Caco-2 (cell line): ENCODE results near the gene SPOCK3. TPM values are rescaled to one million over a fixed set of nuclear protein-coding genes. Genes with fewer than 3 reads are reported as not detected.

Experiments used
- BruUV-seq: library from RNA; stranded (reverse); fragments of 400-500 nt; replicated peaks from 2 replicates; lab custom pipeline; 2021; lab: Mats Ljungman, UMichigan
- CTCF ChIA-PET: fragments of 300-600 bp; sonication (Branson Sonifier 250); formaldehyde crosslinking; loops from one replicate; lab custom pipeline; 2022; ENCODE audit warnings: antibody characterized with exemption; lab: Charles Lee
- POLR2A ChIA-PET: fragments of 300-600 bp; sonication (Branson Sonifier 250); formaldehyde crosslinking; loops from one replicate; lab custom pipeline; 2022; ENCODE audit warnings: antibody characterized with exemption; lab: Charles Lee
- DNase-seq, 2 experiments: peaks; one replicate each; pipeline versions ENCODE4 v3.0.0 to v3.0.0-alpha.2; 2020 to 2022
- H3K27me3 ChIP-seq: replicated peaks from 2 replicates; pipeline ENCODE4 v1.6.0; 2011; ENCODE audit warnings: low read length; ENCODE audit not compliant: control insufficient read depth, insufficient read depth
- H3K36me3 ChIP-seq: 2 replicates; pipeline ENCODE4 v1.5.1; 2011; ENCODE audit warnings: low read length; ENCODE audit not compliant: control insufficient read depth, insufficient read depth
- H3K4me1 ChIP-seq: fragments of 250-450 bp; sonication (Bioruptor Pico); 2 replicates; pipeline ENCODE4 v1.5.1; 2020; ENCODE audit warnings: mild to moderate bottlenecking
- H3K4me3 ChIP-seq: 2 replicates; pipeline ENCODE4 v1.5.1; 2011; ENCODE audit warnings: low read depth, mild to moderate bottlenecking, control low read depth, low read length
- H3K9me3 ChIP-seq: fragments of 250-450 bp; sonication (Bioruptor Pico); 2 replicates; pipeline ENCODE4 v1.5.1; 2020; ENCODE audit warnings: mild to moderate bottlenecking, moderate library complexity
- H3K27ac Mint-ChIP-seq: one replicate; pipeline ENCODE4 v1.8.0; 2022; ENCODE audit warnings: mixed read lengths; ENCODE audit not compliant: unreplicated experiment
- H3K27me3 Mint-ChIP-seq: one replicate; pipeline ENCODE4 v1.8.0; 2022; ENCODE audit warnings: mixed read lengths; ENCODE audit not compliant: insufficient read depth, unreplicated experiment
- H3K36me3 Mint-ChIP-seq: one replicate; pipeline ENCODE4 v1.8.0; 2022; ENCODE audit warnings: mild to moderate bottlenecking, mixed read lengths; ENCODE audit not compliant: insufficient read depth, unreplicated experiment
- H3K4me1 Mint-ChIP-seq: one replicate; pipeline ENCODE4 v1.8.0; 2022; ENCODE audit warnings: low read depth, mixed read lengths; ENCODE audit not compliant: unreplicated experiment
- H3K4me3 Mint-ChIP-seq: one replicate; pipeline ENCODE4 v1.8.0; 2022; ENCODE audit warnings: mild to moderate bottlenecking, moderate library complexity, mixed read lengths; ENCODE audit not compliant: unreplicated experiment
- H3K9me3 Mint-ChIP-seq: one replicate; pipeline ENCODE4 v1.8.0; 2022; ENCODE audit warnings: mixed read lengths; ENCODE audit not compliant: unreplicated experiment
- CTCF ChIP-seq, 2 experiments: fragments of 200-600 bp in 1 of 2; IDR thresholded peaks; 1 replicate in 1 of 2; 2 replicates in 1 of 2; pipeline versions ENCODE4 v1.5.1 to v1.8.0; 2011 to 2022; ENCODE audit warnings: antibody characterized with exemption in 1 of 2, control low read depth in 1 of 2, inconsistent platforms in 1 of 2, low read depth in 1 of 2, low read length in 1 of 2, mild to moderate bottlenecking in 1 of 2, moderate library complexity in 1 of 2; ENCODE audit not compliant: insufficient read depth in 1 of 2, severe bottlenecking in 1 of 2, unreplicated experiment in 1 of 2
- intact Hi-C: fragments of 100-400 bp; cut with micrococcal nuclease; formaldehyde crosslinking; loops from one replicate; pipeline ENCODE4 v1.10.0; 2022; ENCODE audit not compliant: unreplicated experiment
- total RNA-seq: library from RNA; stranded (reverse); gene quantifications from 2 replicates; pipeline ENCODE4 v1.2.3, GENCODE V29; 2022

The SPOCK3 gene
- total RNA-seq, 1 experiment from 2014 or later = 1.3 TPM

GRCh38 chr4:167014944-167015343 lies 219.3 kb downstream of the SPOCK3 start:
- CTCF ChIA-PET = interaction anchor here (0.6 kb wide), 1 partner anchor 308 kb away, joined by 5 read pairs; no protein-coding TSS in a partner anchor

GRCh38 chr4:167003326-167003725 lies 231.0 kb downstream of the SPOCK3 start:
- H3K27me3 Mint-ChIP-seq = peaks cover 4% of the 10 kb centered on the region
- CTCF ChIA-PET = no interaction called here
- H3K36me3 Mint-ChIP-seq = no peaks in the 10 kb centered on the region
- no peaks in the 10 kb centered on the region for H3K4me1 Mint-ChIP-seq
- no peaks in the 10 kb centered on the region for H3K9me3 Mint-ChIP-seq
- no TSS peak for BruUV-seq
- Histone ChIP-seq H3K27me3 (no peaks in the 10 kb centered on the region), H3K4me3 (no peak overlapping the region), H3K4me1 (peaks cover 9% of the 10 kb centered on the region; the same call in 1 of the 2 replicates), H3K9me3 (no peaks in the 10 kb centered on the region), H3K36me3 (no peaks in the 10 kb centered on the region)
- no peak overlapping the region for H3K4me3 Mint-ChIP-seq
- no peak overlapping the region for H3K27ac Mint-ChIP-seq
- POLR2A ChIA-PET = no interaction called here
- intact Hi-C loops = no loop called here
- no peak for TF ChIP-seq CTCF (IDR thresholded peaks at IDR 0.05; ENCODE audit: insufficient read depth in 1 of 2, low read depth in 1 of 2, low read length in 1 of 2, severe bottlenecking in 1 of 2, unreplicated experiment in 1 of 2)
- no peak for DNase-seq

More at GRCh38 chr4:167014944-167015343, 219.3 kb downstream of the SPOCK3 start:
- intact Hi-C loops = no loop called here
- no peak overlapping the region for H3K27ac Mint-ChIP-seq
- H3K9me3 Mint-ChIP-seq = no peaks in the 10 kb centered on the region
- peaks cover 2% of the 10 kb centered on the region for H3K27me3 Mint-ChIP-seq
- Histone ChIP-seq H3K4me1 (no peaks in the 10 kb centered on the region), H3K36me3 (no peaks in the 10 kb centered on the region), H3K4me3 (no peak overlapping the region), H3K9me3 (no peaks in the 10 kb centered on the region), H3K27me3 (no peaks in the 10 kb centered on the region)
- POLR2A ChIA-PET = no interaction called here
- BruUV-seq = no TSS peak
- H3K4me1 Mint-ChIP-seq = no peaks in the 10 kb centered on the region
- TF ChIP-seq CTCF (IDR thresholded peaks at IDR 0.05; ENCODE audit: insufficient read depth in 1 of 2, low read depth in 1 of 2, low read length in 1 of 2, severe bottlenecking in 1 of 2, unreplicated experiment in 1 of 2) = no peak
- H3K4me3 Mint-ChIP-seq = no peak overlapping the region
- H3K36me3 Mint-ChIP-seq = no peaks in the 10 kb centered on the region
- no peak for DNase-seq

GRCh38 chr4:167000141-167000852 lies 234.0 kb downstream of the SPOCK3 start:
- H3K9me3 ChIP-seq = no peaks in the 10 kb centered on the region
- POLR2A ChIA-PET = no interaction called here
- DNase-seq = no peak
- no TSS peak for BruUV-seq
- H3K27me3 ChIP-seq = no peaks in the 10 kb centered on the region
- H3K4me1 ChIP-seq = peaks cover 9% of the 10 kb centered on the region; the same call in 1 of the 2 replicates
- Mint-ChIP-seq H3K4me1 (no peaks in the 10 kb centered on the region), H3K4me3 (no peak overlapping the region), H3K9me3 (no peaks in the 10 kb centered on the region), H3K27me3 (peaks cover 4% of the 10 kb centered on the region), H3K27ac (no peak overlapping the region), H3K36me3 (no peaks in the 10 kb centered on the region)
- no peaks in the 10 kb centered on the region for H3K36me3 ChIP-seq
- intact Hi-C loops = no loop called here
- CTCF ChIA-PET = no interaction called here
- TF ChIP-seq CTCF (IDR thresholded peaks at IDR 0.05; ENCODE audit: insufficient read depth in 1 of 2, low read depth in 1 of 2, low read length in 1 of 2, severe bottlenecking in 1 of 2, unreplicated experiment in 1 of 2) = no peak
- H3K4me3 ChIP-seq = no peak overlapping the region
